Measurements from ENCODE around the gene ZNF831. TPM values are rescaled to one million over a fixed set of nuclear protein-coding genes. Genes with fewer than 3 reads are reported as not detected.

Gene ZNF831
- total RNA-seq, 1 donor from 2014 or later = 1.0 TPM

GRCh38 chr20:59300333-59301081 lies 136.9 kb downstream of the ZNF831 start, which contains the start of gene EDN3:
TSS of gene EDN3 (plus strand) at chr20:59300611. CDS start at chr20:59300813, 202 bp downstream.
- no peaks in the 10 kb centered on the region for H3K4me1 ChIP-seq
- ATAC-seq (peak in 1 of 2 donors; percentile 27), DNase-seq (no peak)
- no peak for TF ChIP-seq CTCF (IDR thresholded peaks at IDR 0.05)
- H3K27ac ChIP-seq = no peak within 1 kb of the TSS
- no peaks in the 10 kb centered on the region for H3K9me3 ChIP-seq
- no peaks in the 10 kb centered on the region for H3K36me3 ChIP-seq
- H3K4me3 ChIP-seq = no peak within 1 kb of the TSS
- intact Hi-C loops (cut with DNase I) = no loop called here
- peaks cover 56% of the 10 kb centered on the region for H3K27me3 ChIP-seq (ENCODE audit: low read depth)

GRCh38 chr20:59301343-59302007 lies 137.9 kb downstream of the ZNF831 start:
- Histone ChIP-seq H3K36me3 (no peaks in the 10 kb centered on the region), H3K27me3 (ENCODE audit: low read depth) (peaks cover 55% of the 10 kb centered on the region), H3K27ac (no peak overlapping the region), H3K4me3 (no peak overlapping the region), H3K4me1 (no peaks in the 10 kb centered on the region), H3K9me3 (no peaks in the 10 kb centered on the region)
- ATAC-seq (peak in 1 of 2 donors; percentile 8), DNase-seq (no peak)
- intact Hi-C loops (cut with DNase I) = no loop called here
- no peak for TF ChIP-seq CTCF (IDR thresholded peaks at IDR 0.05)

GRCh38 chr20:59305908-59306655 lies 142.5 kb downstream of the ZNF831 start:
- no peaks in the 10 kb centered on the region for H3K4me1 ChIP-seq
- no peaks in the 10 kb centered on the region for H3K36me3 ChIP-seq
- TF ChIP-seq CTCF (IDR thresholded peaks at IDR 0.05) = no peak
- peaks cover 21% of the 10 kb centered on the region for H3K27me3 ChIP-seq (ENCODE audit: low read depth)
- no peak overlapping the region for H3K27ac ChIP-seq
- no peak for ATAC-seq
- no peak overlapping the region for H3K4me3 ChIP-seq
- no peak for DNase-seq
- intact Hi-C loops (cut with DNase I) = no loop called here
- H3K9me3 ChIP-seq = no peaks in the 10 kb centered on the region

GRCh38 chr20:59307270-59307669 lies 143.6 kb downstream of the ZNF831 start:
- no peak for DNase-seq
- Histone ChIP-seq H3K4me3 (no peak overlapping the region), H3K27me3 (ENCODE audit: low read depth) (peaks cover 11% of the 10 kb centered on the region), H3K36me3 (no peaks in the 10 kb centered on the region), H3K27ac (no peak overlapping the region), H3K4me1 (no peaks in the 10 kb centered on the region), H3K9me3 (no peaks in the 10 kb centered on the region)
- intact Hi-C loops (cut with DNase I) = no loop called here
- TF ChIP-seq CTCF (IDR thresholded peaks at IDR 0.05) = no peak
- ATAC-seq = no peak

Other genes starting within 250 kb of the ZNF831 start
- gene NELFCD, start 182.6 kb upstream of the ZNF831 start, total RNA-seq = 54.1 TPM
- gene CTSZ, start 156.6 kb upstream of the ZNF831 start, total RNA-seq = 533 TPM
- 6.5 TPM for gene TUBB1, start 144.4 kb upstream of the ZNF831 start, total RNA-seq
- 73.8 TPM for gene ATP5F1E, start 131.5 kb upstream of the ZNF831 start, total RNA-seq
- gene PRELID3B, start 121.0 kb upstream of the ZNF831 start, total RNA-seq = 43.0 TPM
- 0.27 TPM for gene EDN3, start 136.8 kb downstream of the ZNF831 start, total RNA-seq